ENCODE results near the gene REEP1. TPM values are rescaled to one million over a fixed set of nuclear protein-coding genes. Genes with fewer than 3 reads are reported as not detected.
A peak's percentile ranks its signal among the peaks of the same experiment; 100 is the strongest.

The REEP1 gene
- polyA plus RNA-seq, 2 of the 4 experiments (the other 2 are of a cell fraction): 0.30 to 0.45 TPM

DNA sequence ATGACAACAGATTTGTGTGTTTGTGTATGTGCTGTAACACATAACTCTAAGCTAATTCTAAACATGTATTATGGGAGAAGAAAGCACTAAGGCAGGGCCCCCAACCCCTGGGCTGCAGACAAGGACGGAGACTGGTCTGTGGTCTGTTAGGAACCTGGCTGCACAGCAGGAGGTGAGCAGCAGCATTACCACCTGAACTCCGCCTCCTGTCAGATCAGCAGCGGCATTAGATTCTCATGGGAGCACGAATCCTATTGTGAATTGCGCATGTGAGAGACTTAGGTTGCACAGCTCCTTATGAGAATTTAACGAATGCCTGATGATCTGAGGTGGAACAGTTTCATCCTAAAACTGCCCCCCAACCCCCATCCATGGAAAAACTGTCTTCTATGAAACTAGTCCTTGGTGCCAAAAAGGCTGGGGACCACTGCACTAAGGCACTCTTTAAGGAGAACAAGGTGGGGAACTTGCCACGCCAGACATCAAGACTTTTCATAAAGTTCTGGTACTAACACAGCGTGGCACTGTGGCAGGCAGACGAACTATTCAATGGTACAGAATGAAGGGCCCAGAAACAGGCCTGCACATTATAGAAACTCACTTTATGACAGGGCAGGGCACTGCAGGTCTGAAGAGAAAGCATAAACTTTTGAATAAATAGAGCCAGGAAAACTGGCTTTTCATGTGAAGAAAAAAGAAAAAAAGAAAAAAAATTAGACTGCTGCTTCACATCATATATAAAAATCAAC, 14.0 kb downstream of the REEP1 start (continued):
- TF ChIP-seq EHMT2 (IDR thresholded peaks at IDR 0.05; ENCODE audit: low read depth) (no peak), KDM1A (IDR thresholded peaks at IDR 0.05; ENCODE audit: low read depth) (no peak), ZFP36 (IDR thresholded peaks at IDR 0.05; ENCODE audit: borderline replicate concordance, partially characterized antibody) (no peak), NPAS2 (CRISPR knock-in tag; IDR thresholded peaks at IDR 0.05; ENCODE audit: borderline replicate concordance) (no peak), POLR2AphosphoS2 (conservative IDR thresholded peaks at IDR 0.05; ENCODE audit: low read length) (no peak), POLR2A (IDR thresholded peaks at IDR 0.05; ENCODE audit: low read length) (no peak), E2F6 (IDR thresholded peaks at IDR 0.05; ENCODE audit: borderline replicate concordance, low read depth) (no peak)

GRCh38 chr2:86319700-86320580, 17.5 kb downstream of the REEP1 start:
- ATAC-seq (no peak), FAIRE-seq (no peak), DNase-seq (ENCODE audit: low read depth in 1 of 2, low spot score in 1 of 2) (no peak)
- H3K4me1 ChIP-seq: no peaks in the 10 kb centered on the region
- no peak overlapping the region for H3K27ac ChIP-seq
- TF ChIP-seq CHD2 (IDR thresholded peaks at IDR 0.05; ENCODE audit: low read length, partially characterized antibody): no peak
- POLR2A ChIA-PET: no interaction called here
- H3K4me3 ChIP-seq: no peak overlapping the region
- no peaks in the 10 kb centered on the region for H3K9me3 ChIP-seq
- WGBS (ENCODE audit: missing lambda C conversion rate): 41% methylated on average over 8 of the region's 8 CpGs
- CTCF ChIA-PET: no interaction called here
- no peak overlapping the region for H3K4me2 ChIP-seq

DNA sequence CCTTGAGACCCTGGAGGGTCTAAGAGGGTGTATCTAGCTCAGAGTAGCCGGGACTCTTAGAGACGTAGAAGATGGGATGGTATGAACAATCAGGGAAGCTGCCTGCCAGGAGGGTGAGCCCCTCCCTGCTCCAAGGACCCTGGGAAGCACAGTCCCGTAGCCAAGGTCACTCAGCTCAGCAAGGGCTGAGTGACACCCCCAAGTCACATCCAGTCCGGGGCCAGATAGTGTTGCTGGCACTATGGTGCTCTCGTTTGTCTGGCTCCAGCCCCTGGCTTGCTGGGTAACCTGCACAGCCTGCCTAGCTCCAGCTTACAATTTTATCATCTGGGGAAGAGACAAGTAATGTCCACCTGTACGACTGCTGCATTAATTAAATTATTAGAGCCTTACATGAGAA, 22.3 kb downstream of the REEP1 start:
- Histone ChIP-seq H3K4me2 (no peak overlapping the region), H3K4me3 (no peak overlapping the region), H3K4me1 (no peaks in the 10 kb centered on the region), H3K9me3 (no peaks in the 10 kb centered on the region), H3K27ac (no peak overlapping the region)
- 20% methylated on average over 6 of the region's 6 CpGs for whole genome bisulfite sequencing (ENCODE audit: missing lambda C conversion rate)
- TF ChIP-seq HEYL (CRISPR knock-in tag; IDR thresholded peaks at IDR 0.05): no peak
- TF ChIP-seq RAD21 (conservative IDR thresholded peaks at IDR 0.05 in 1 of 2, IDR thresholded peaks at IDR 0.05 in 1 of 2): no peak
- no peak for TF ChIP-seq RNF2 (IDR thresholded peaks at IDR 0.05; ENCODE audit: borderline replicate concordance, low read depth)
- no peak for TF ChIP-seq POLR2A (IDR thresholded peaks at IDR 0.05; ENCODE audit: low read length)
- TF ChIP-seq HOXB5 (CRISPR knock-in tag; IDR thresholded peaks at IDR 0.05): no peak
- TF ChIP-seq EP300 (IDR thresholded peaks at IDR 0.05): no peak
- no peak for TF ChIP-seq FOSB (CRISPR knock-in tag; IDR thresholded peaks at IDR 0.05)
- TF ChIP-seq HOXB13 (CRISPR knock-in tag; IDR thresholded peaks at IDR 0.05; ENCODE audit: low read depth): no peak
- no peak for TF ChIP-seq HOXA7 (CRISPR knock-in tag; IDR thresholded peaks at IDR 0.05)
- POLR2A ChIA-PET: no interaction called here
- FAIRE-seq (no peak), ATAC-seq (peak; percentile 22 to 28; a peak in 2 of 6 replicates), DNase-seq (ENCODE audit: low read depth in 1 of 2, low spot score in 1 of 2) (no peak)
- CTCF ChIA-PET: interaction anchor here (0.8 to 1.3 kb wide), 3 partner anchors 14 to 94 kb away, joined by 4 to 5 read pairs (median 4); no protein-coding TSS in a partner anchor

- no peaks in the 10 kb centered on the region for H3K9me3 ChIP-seq
- ATAC-seq (no peak), FAIRE-seq (no peak), DNase-seq (ENCODE audit: low read depth in 1 of 2, low spot score in 1 of 2) (no peak)
- H3K4me2 ChIP-seq: no peak overlapping the region
- no peak for TF ChIP-seq POLR2A (IDR thresholded peaks at IDR 0.05; ENCODE audit: low read length)
- no peak for TF ChIP-seq CBX8 (IDR thresholded peaks at IDR 0.05)
- no peak for TF ChIP-seq HOXB13 (CRISPR knock-in tag; IDR thresholded peaks at IDR 0.05; ENCODE audit: low read depth)
- no peak for TF ChIP-seq CBX2 (IDR thresholded peaks at IDR 0.05; ENCODE audit: borderline replicate concordance, low read depth)
- no peak for TF ChIP-seq HOXA7 (CRISPR knock-in tag; IDR thresholded peaks at IDR 0.05)
- TF ChIP-seq TFCP2L1 (CRISPR knock-in tag; IDR thresholded peaks at IDR 0.05): no peak
- TF ChIP-seq RARB (CRISPR knock-in tag; IDR thresholded peaks at IDR 0.05): no peak
- WGBS (ENCODE audit: missing lambda C conversion rate): 70% methylated on average over 2 of the region's 2 CpGs
- ChIA-PET POLR2A (no interaction called here), CTCF (interaction anchor here (0.9 to 1.3 kb wide), 3 partner anchors 13 to 49 kb away, joined by 3 to 5 read pairs (median 3); partner anchors contain the start of gene REEP1)
- H3K4me1 ChIP-seq: no peaks in the 10 kb centered on the region
- no peak overlapping the region for H3K4me3 ChIP-seq
- no peak overlapping the region for H3K27ac ChIP-seq
Measured at GRCh38 chr2:86314125-86314524, 23.3 kb downstream of the REEP1 start.
